K562 (cell line): Measurements from ENCODE around the gene TOM1L1. TPM values are rescaled to one million over a fixed set of nuclear protein-coding genes. Genes with fewer than 3 reads are reported as not detected.
A peak's percentile ranks its signal among the peaks of the same experiment; 100 is the strongest.

ENCODE experiments used
- ATAC-seq: fragments of 200-7000 bp; cut with Tn5 transposase; 3 replicates; pipeline ENCODE4 v1.9.1; 2020; ENCODE audit warnings: moderate library complexity
- BruUV-seq: library from RNA; stranded (reverse); fragments of 400-500 nt; replicated peaks from 2 replicates; lab custom pipeline; 2021; lab: Mats Ljungman, UMichigan
- CTCF ChIA-PET: fragments of 300-600 bp; formaldehyde crosslinking; extraction: SDS; loops from one replicate; lab custom pipeline; 2021; ENCODE audit warnings: low intra/inter-chr PET ratio; lab: Yijun Ruan, JAX
- POLR2A ChIA-PET: fragments of 300-600, 350-650 bp; sonication (Branson Sonifier 250); formaldehyde crosslinking; extraction: SDS; loops from one replicate; lab custom pipeline; 2021; ENCODE audit warnings: antibody characterized with exemption, inconsistent platforms; lab: Yijun Ruan, JAX
- DNase-seq, 4 experiments: peaks; one replicate each; pipeline versions ENCODE4 v3.0.0 to v3.0.0-alpha.2; 2011 to 2018; ENCODE audit warnings: low spot score in 3 of 4, mixed read lengths in 3 of 4; ENCODE audit errors: extremely low read depth in 1 of 4
- FAIRE-seq: peaks from 2 replicates; lab custom pipeline; 2011; peaks lifted over from hg19 to GRCh38; lab: Jason Lieb, UNC
- H2AFZ ChIP-seq: 2 replicates; pipeline ENCODE4 v1.6.0; 2011; ENCODE audit warnings: low read depth, low read length, control low read depth, inconsistent platforms
- H3K27ac ChIP-seq: fragments of 200-600 bp; 3 replicates; pipeline ENCODE4 v1.8.0; 2011; ENCODE audit warnings: low read depth, mild to moderate bottlenecking, control low read depth, inconsistent platforms, low read length, moderate library complexity, mixed read lengths; ENCODE audit errors: extremely low read depth
- H3K27me3 ChIP-seq, 2 experiments: fragments of 300-600 bp in 1 of 2; 2 replicates in 1 of 2; 3 replicates in 1 of 2; pipeline versions ENCODE4 v1.6.0 to v1.8.0; 2011; ENCODE audit warnings: inconsistent platforms in 2 of 2, low read length in 2 of 2, mild to moderate bottlenecking in 1 of 2, mixed read lengths in 1 of 2, moderate library complexity in 1 of 2; ENCODE audit not compliant: control insufficient read depth in 2 of 2, insufficient read depth in 2 of 2
- H3K36me3 ChIP-seq: fragments of 300-600 bp; 3 replicates; pipeline ENCODE4 v1.8.0; 2011; ENCODE audit warnings: mild to moderate bottlenecking, low read length, inconsistent platforms; ENCODE audit not compliant: control insufficient read depth, insufficient read depth
- H3K4me1 ChIP-seq, 2 experiments: fragments of 200-600 bp in 1 of 2; replicated peaks in 1 of 2; 2 replicates in 1 of 2; 3 replicates in 1 of 2; pipeline versions ENCODE4 v1.5.1 to v1.8.0; 2011; ENCODE audit warnings: inconsistent platforms in 2 of 2, low read length in 2 of 2, mild to moderate bottlenecking in 1 of 2, mixed read lengths in 1 of 2, moderate library complexity in 1 of 2; ENCODE audit not compliant: control insufficient read depth in 2 of 2, insufficient read depth in 2 of 2
- H3K4me2 ChIP-seq: 2 replicates; pipeline ENCODE4 v1.6.1; 2011; ENCODE audit warnings: low read length, control low read depth, inconsistent platforms, mixed read lengths; ENCODE audit not compliant: insufficient read depth
- H3K4me3 ChIP-seq: fragments of 200-600 bp; sonication (generic), shearing (Covaris generic); 2 replicates; pipeline ENCODE4 v1.5.1; 2016; ENCODE audit warnings: control low read depth, inconsistent platforms
- H3K79me2 ChIP-seq: fragments of 200-600 bp; 3 replicates; pipeline ENCODE4 v1.8.0; 2011; ENCODE audit warnings: low read length, inconsistent platforms; ENCODE audit not compliant: control insufficient read depth, insufficient read depth
- H3K9ac ChIP-seq, 2 experiments: 2 replicates each; pipeline versions ENCODE4 v1.6.0 to v1.6.1; 2011; ENCODE audit warnings: low read depth in 2 of 2, low read length in 2 of 2, control low read depth in 1 of 2, inconsistent platforms in 1 of 2, mild to moderate bottlenecking in 1 of 2, mixed read lengths in 1 of 2; ENCODE audit not compliant: insufficient read depth in 1 of 2
- H3K9me1 ChIP-seq: one replicate; pipeline ENCODE4 v1.6.0; 2011; ENCODE audit warnings: inconsistent platforms, mild to moderate bottlenecking, low read length, moderate library complexity; ENCODE audit not compliant: control insufficient read depth, insufficient read depth
- H3K9me3 ChIP-seq: replicated peaks from 2 replicates; pipeline ENCODE4 v1.5.1; 2011; ENCODE audit warnings: low read depth, low read length, inconsistent platforms; ENCODE audit not compliant: control insufficient read depth, insufficient read depth
- H4K20me1 ChIP-seq: replicated peaks from 2 replicates; pipeline ENCODE4 v1.6.1; 2011; ENCODE audit warnings: low read length, inconsistent platforms, mixed read lengths; ENCODE audit not compliant: control insufficient read depth, insufficient read depth
- BCL6 ChIP-seq: fragments of 250-450 bp; sonication (Bioruptor Pico); IDR thresholded peaks from 2 replicates; pipeline ENCODE4 v1.4.0; 2020
- E2F6 ChIP-seq, 2 experiments: IDR thresholded peaks; 2 replicates each; pipeline ENCODE4 v1.6.1; 2011; ENCODE audit warnings: borderline replicate concordance in 1 of 2, control low read depth in 1 of 2, low read depth in 1 of 2, low read length in 1 of 2, mild to moderate bottlenecking in 1 of 2, mixed read lengths in 1 of 2, moderate library complexity in 1 of 2; ENCODE audit not compliant: insufficient read depth in 1 of 2, insufficient read length in 1 of 2, poor library complexity in 1 of 2, severe bottlenecking in 1 of 2; ENCODE audit errors: extremely low read depth in 1 of 2
- ELF1 ChIP-seq: fragments of 200-800 bp; sonication (Bioruptor generic); IDR thresholded peaks from 2 replicates; pipeline ENCODE4 v1.6.1; 2016; ENCODE audit warnings: missing genetic modification characterization, missing compliant biosample characterization
- ESRRB ChIP-seq: fragments of 250-450 bp; sonication (Bioruptor Pico); IDR thresholded peaks from 2 replicates; pipeline ENCODE4 v1.5.0; 2020; ENCODE audit warnings: mild to moderate bottlenecking, moderate library complexity, borderline replicate concordance
- EZH2 ChIP-seq: IDR thresholded peaks from 2 replicates; pipeline ENCODE4 v1.6.1; 2012; ENCODE audit warnings: low read depth, mild to moderate bottlenecking, inconsistent platforms, low read length, borderline replicate concordance
- FOXK2 ChIP-seq, 2 experiments: fragments of 450-650 bp; IDR thresholded peaks in 1 of 2; conservative IDR thresholded peaks in 1 of 2; 2 replicates each; pipeline ENCODE4 v1.6.1; 2016; ENCODE audit warnings: low read depth in 2 of 2, mild to moderate bottlenecking in 1 of 2
- NR2F6 ChIP-seq: fragments of 450-650 bp; formaldehyde crosslinking; IDR thresholded peaks from 2 replicates; pipeline ENCODE4 v1.4.0; 2020; ENCODE audit warnings: mild to moderate bottlenecking
- ZNF146 ChIP-seq: IDR thresholded peaks from one replicate; pipeline ENCODE4 v1.6.1; 2018; ENCODE audit warnings: missing compliant biosample characterization; ENCODE audit not compliant: unreplicated experiment
- in situ Hi-C: fragments of 300-500 bp; cut with MboI; formaldehyde crosslinking; loops from 4 replicates; pipeline ENCODE4 v1.15.0; 2018; ENCODE audit warnings: inconsistent platforms, mixed read lengths
- intact Hi-C: fragments of 100-400 bp; cut with micrococcal nuclease; formaldehyde crosslinking; loops from 2 replicates; pipeline ENCODE4 v1.14.2; 2022
- polyA plus RNA-seq, 8 experiments: library from polyadenylated mRNA; depleted of rRNA in 4 of 8; stranded (reverse) in 5 of 8; unstranded in 3 of 8; fragments of >200 nt; fragmentation: Nextera tagmentation in 2 of 8; fragmentation: Illumina TruSeq in 1 of 8; extraction: Ambion mirVana in 2 of 8; extraction: Trizol in 1 of 8; gene quantifications; 2 replicates each; pipeline versions ENCODE4 v1.2.1 to v1.2.3, GENCODE V29; 2011 to 2014; ENCODE audit warnings: inconsistent platforms in 1 of 8, missing spikeins in 1 of 8
- total RNA-seq, 7 experiments: library from RNA; depleted of rRNA in 6 of 7; stranded (reverse); fragments of >200 nt in 6 of 7; fragmentation: Illumina TruSeq in 2 of 7; extraction: Trizol in 2 of 7; gene quantifications; 2 replicates each; pipeline versions ENCODE4 v1.2.1 to v1.2.3, GENCODE V29; 2011 to 2021; ENCODE audit warnings: low replicate concordance in 1 of 7
- TF ChIP-seq, protein P1 (sequence below): fragments of 250-450 bp; sonication (Bioruptor Pico); IDR thresholded peaks from 2 replicates; pipeline ENCODE4 v1.8.0; 2022; ENCODE audit warnings: moderate library complexity, mild to moderate bottlenecking, inconsistent platforms

The TOM1L1 gene
- total and polyA plus RNA-seq, 9 of the 15 experiments (the other 6 are each of a cell fraction or from before 2014, with no cell fraction given): 21.3 to 74.3 (median 31.0) TPM

- TF ChIP-seq NR2F6: no peak
- TF ChIP-seq, all 486 proteins: peak for 20
Measured at GRCh38 chr17:54969658-54970572, 69.3 kb downstream of the TOM1L1 start (continued).

GRCh38 chr17:54971147-54971546, 70.5 kb downstream of the TOM1L1 start:
- Histone ChIP-seq H3K4me1 (peaks cover 0 to 21% of the 10 kb centered on the region in 2 experiments), H2AFZ (no peak overlapping the region), H3K27ac (no peak overlapping the region), H3K9me1 (no peaks in the 10 kb centered on the region), H3K36me3 (no peaks in the 10 kb centered on the region; the same call in 2 of the 3 replicates), H3K27me3 (no peaks in the 10 kb centered on the region), H3K79me2 (peaks cover 97% of the 10 kb centered on the region), H3K9me3 (no peaks in the 10 kb centered on the region), H3K4me3 (no peak overlapping the region), H3K9ac (no peak overlapping the region), H3K4me2 (no peak overlapping the region), H4K20me1 (no peaks in the 10 kb centered on the region)
- CTCF ChIA-PET: no interaction called here
- BruUV-seq: no TSS peak
- no peak for ATAC-seq
- intact Hi-C loops (no loop called here), in situ Hi-C loops (no loop called here)
- DNase-seq: peak in 1 of 4 experiments; percentile 8
- POLR2A ChIA-PET: no interaction called here
- FAIRE-seq: no peak
- TF ChIP-seq FOXK2 (conservative IDR thresholded peaks at IDR 0.05 in 1 of 2, IDR thresholded peaks at IDR 0.05 in 1 of 2; ENCODE audit: low read depth in 2 of 2) (no peak), ESRRB (CRISPR knock-in tag) (no peak), E2F6 (IDR thresholded peaks at IDR 0.05; ENCODE audit: borderline replicate concordance in 1 of 2, extremely low read depth in 1 of 2, insufficient read depth in 1 of 2, insufficient read length in 1 of 2, low read depth in 1 of 2, low read length in 1 of 2, poor library complexity in 1 of 2, severe bottlenecking in 1 of 2) (no peak), ELF1 (tag) (no peak), BCL6 (no peak), EZH2 (no peak), ZNF146 (CRISPR knock-in tag) (no peak)
- TF ChIP-seq, protein P1, sequence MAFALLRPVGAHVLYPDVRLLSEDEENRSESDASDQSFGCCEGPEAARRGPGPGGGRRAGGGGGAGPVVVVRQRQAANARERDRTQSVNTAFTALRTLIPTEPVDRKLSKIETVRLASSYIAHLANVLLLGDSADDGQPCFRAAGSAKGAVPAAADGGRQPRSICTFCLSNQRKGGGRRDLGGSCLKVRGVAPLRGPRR (CRISPR knock-in tag): no peak
